HG03354 (cell line): Measurements from ENCODE around the gene RASAL2.
A peak's percentile ranks its signal among the peaks of the same experiment; 100 is the strongest.
"Not testable (repeated sequence)": the region's sequence is repeated elsewhere in the genome, so short reads cannot be mapped to it uniquely, and the experiment has no call there.

ENCODE experiments used
- ATAC-seq: cut with Tn5 transposase; IDR thresholded peaks from one replicate; pipeline ENCODE4 v1.9.1; 2021; ENCODE audit warnings: mild to moderate bottlenecking; ENCODE audit not compliant: unreplicated experiment, poor library complexity, severe bottlenecking

Gene RASAL2

DNA sequence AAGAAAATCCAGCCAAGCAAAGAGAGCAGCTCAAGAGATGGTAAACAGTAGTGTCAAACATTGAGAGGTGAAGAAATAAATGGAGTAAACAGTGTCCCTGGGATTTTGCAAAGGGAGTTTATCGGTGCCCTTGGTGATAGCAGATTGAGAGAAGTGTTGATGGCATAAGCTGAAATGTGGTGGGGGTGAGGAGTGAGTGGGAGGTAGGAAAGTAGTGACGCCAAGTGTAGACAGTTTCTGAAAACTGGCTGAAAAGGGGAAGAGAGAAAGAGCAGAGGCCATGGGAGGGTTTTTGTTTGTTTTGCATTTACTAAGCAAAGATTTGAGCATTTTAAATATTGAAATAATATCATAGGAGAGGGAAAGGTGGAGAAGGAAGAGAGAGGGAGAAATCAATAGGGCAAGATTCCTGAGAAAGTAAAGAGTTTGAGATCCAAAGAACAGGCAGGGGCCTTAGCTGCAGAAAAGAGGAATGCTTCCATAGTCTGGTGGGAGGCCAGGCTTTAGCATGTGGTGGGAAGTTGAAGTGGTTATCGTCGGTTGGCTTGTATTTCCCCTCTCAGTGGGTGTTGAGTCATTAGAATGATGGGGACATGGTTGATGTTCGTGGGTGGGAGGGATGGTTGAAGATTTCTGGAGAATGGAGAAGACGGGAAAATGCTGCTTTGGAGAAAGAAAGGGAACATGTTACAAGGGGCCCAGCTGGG is 26.8 kb upstream of the RASAL2 start:
- peak; percentile 99 for ATAC-seq

DNA sequence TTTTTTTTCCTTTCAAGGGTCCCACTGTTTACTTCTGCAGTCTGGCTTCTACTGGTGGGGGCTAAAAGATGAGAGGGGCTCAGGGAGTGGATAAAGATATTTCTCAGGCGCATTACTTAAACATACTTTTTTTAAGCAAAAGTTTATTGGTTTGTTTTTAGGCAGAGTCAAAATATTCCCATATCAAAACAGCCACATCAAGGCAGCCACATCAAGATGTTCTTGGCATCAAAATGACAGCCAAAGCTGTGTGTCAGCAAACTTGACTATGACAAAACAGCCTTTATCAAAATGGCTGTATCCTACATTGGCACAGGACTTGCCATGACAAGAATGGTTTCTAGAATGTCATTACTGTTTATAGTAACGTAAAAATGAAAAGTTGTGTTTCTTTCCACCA is 22.1 kb upstream of the RASAL2 start:
- ATAC-seq = no peak

DNA sequence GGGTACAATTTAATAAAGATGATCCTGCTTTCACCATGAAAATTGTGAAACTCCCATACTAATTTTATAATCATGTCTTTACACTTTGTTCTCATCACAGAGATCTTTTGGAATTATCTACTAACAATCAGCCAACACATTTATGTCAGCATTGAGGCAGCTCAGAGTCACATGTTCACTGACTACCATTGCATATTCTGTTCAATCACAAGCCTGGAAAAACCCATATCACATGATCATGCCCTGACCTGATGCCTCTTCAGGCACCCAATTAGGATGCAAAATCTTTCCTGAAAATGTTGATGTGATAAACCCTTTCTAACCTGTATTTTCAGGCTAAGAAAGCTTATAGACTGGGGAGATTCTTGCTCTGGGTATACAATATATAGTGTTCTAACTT is 21.6 kb upstream of the RASAL2 start:
- ATAC-seq = no peak

DNA sequence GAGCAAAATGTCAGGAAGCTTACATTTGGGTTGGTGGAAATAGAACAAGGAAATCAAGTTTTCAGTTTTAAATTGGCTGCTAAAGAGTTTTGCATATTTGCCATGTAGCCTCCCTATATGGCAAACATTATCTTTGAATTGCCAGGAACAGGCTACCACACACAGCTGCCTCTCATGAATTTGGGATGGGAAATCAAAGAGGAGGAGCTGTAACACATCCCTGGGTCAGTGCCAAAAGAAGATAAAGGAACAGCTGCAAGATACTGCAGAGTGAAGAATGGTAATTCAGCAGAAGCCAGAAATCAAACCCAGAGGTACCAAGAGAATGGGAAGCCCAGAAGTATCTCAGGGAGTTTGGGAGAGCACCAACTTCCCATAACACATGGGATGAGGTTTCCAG is 18.6 kb upstream of the RASAL2 start:
- ATAC-seq = no peak

GRCh38 chr1:178076607-178077006 is 17.3 kb upstream of the RASAL2 start:
- no peak for ATAC-seq

- no peak for ATAC-seq
These were observed 16.0 kb upstream of the RASAL2 start for GRCh38 chr1:178077917-178078316.

DNA sequence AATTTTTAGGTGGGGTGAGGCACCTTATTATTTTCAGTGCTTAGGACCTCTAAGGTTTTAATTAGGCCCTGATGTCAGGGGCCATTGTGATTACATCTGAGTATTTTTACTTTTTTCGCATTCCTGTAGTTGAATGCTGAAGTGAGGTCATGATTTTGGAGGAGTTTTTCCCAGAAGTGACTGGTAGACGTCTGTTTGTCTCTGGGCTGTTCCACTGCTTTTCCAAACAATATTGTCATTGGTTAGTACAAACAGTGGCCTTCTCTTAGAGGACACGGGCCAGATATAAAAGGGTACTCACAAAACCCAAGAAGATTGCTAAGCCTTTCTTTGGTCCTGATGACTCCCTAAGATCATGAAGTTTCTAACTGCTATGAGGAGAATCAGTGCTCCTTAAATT is 7.6 kb upstream of the RASAL2 start:
- no peak for ATAC-seq

DNA sequence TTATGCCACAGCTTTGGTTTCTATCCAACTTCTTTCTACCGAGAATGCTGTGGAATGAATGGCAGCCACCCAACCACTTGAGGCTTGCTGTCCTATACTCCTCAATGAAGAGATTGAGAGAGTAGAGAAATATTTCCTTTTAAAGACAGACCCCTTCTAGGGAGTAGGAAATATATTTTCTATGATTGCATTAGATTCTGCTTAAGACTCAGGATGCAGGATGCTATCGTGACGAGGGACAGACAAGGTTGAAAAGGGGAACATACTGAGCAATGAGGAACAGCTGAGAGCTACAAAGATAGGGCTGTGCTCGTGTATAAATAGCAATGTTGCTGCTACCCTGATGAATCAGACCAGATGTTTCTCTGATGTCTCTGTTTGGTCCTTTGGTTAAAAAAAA is 7.1 kb upstream of the RASAL2 start:
- ATAC-seq = no peak

GRCh38 chr1:178088651-178089050 is 5.3 kb upstream of the RASAL2 start:
- no peak for ATAC-seq

DNA sequence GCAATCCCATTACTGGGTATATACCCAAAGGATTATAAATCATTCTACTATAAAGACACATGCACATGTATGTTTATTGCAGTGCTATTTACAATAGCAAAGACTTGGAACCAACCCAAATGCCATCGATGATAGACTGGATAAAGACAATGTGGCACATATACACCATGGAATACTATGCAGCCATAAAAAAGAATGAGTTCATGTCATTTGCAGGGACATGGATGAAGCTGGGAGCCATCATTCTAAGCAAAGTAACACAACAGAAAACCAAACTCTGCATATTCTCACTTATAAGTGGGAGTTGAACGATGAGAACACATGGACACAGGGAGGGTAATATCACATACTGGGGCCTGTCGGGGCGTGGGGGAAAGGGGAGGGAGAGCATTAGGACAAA is 2.5 kb upstream of the RASAL2 start:
- ATAC-seq = not testable (repeated sequence)

DNA sequence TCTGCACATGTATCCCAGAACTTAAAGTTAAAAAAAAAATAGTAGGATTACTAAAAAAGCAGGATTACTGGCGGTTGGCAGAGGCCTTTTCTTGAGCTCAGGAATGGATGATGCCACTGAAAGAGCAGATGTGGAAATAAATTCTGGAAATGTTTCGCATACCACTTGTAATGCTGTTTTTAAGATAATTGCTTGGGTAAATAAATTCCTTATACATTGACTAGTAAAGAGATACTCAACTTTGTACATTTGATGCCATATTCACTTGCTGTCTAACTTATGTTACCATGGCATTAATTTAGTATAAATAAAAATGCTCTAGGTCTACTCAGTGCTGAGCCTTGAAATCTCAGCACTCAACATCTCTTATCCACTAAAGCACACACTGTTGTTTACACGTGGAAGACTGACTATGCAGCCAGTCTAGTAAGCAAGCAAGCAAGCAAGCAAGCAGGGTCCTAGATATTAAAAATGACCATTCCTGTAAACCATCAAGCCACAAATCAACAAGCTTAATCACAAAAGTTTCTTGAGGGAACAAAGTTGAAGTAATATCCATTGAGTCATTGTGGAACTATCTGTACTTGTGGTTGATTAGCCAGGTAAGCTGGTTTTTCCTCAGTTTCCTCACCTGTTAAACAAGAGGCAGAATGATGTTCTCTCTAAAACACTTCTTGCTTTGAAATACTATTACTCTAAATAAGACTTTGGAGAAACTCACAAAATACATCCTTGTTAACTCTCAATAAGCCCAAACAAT is 1.7 kb upstream of the RASAL2 start:
- no peak for ATAC-seq

DNA sequence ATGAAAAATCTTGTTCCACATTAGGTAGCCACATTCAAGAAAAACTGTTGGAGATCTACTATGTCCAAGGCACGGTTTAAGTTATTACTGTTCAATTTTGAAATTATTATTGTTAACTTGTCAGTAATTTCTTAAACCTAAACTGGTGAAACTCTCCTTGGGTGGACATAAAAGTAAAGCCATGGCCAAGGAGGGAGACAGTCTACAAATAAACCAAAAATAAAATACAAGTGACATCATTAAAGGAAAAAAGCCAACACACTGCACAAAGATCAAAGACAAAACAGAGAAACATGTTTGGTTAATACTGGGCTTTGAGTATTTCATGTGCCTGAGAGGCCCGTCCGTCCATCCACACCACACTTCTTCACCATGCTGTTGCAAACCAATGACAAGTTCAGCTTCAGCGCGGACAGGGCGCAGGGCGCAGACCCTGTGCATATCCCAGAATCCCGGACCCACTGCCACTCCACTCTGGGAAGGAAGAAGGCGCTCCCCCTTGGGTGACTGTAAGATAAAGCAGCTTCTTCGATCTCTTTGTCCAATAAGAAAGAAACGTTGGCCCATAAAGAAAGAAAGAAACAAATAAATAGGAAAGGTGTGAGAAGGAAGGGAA is 918 bp upstream of the RASAL2 start:
- no peak for ATAC-seq

DNA sequence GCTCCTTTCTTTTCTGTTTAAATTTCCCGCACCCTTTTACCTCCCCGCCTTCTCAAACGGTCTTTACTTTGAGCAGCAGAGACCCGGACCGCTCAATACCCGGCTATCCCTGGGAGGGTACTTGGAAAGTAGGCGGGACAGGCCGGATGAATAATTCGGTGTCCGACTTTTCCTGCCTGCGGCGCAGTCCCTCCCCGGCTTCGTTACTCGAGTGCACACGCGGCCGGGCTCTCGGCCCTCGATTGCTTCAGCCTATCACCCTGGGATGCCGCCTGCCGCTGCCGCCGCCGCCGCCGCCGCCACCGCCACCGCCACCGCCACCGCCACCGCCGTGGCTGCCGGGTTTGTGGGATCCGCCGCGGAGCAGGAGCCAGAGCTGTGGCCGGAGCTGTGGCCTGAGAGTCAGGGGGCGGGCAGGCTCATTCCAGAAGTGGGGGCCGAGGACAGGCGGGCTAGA is 382 bp upstream of the RASAL2 start:
- peak; percentile 86 for ATAC-seq

DNA sequence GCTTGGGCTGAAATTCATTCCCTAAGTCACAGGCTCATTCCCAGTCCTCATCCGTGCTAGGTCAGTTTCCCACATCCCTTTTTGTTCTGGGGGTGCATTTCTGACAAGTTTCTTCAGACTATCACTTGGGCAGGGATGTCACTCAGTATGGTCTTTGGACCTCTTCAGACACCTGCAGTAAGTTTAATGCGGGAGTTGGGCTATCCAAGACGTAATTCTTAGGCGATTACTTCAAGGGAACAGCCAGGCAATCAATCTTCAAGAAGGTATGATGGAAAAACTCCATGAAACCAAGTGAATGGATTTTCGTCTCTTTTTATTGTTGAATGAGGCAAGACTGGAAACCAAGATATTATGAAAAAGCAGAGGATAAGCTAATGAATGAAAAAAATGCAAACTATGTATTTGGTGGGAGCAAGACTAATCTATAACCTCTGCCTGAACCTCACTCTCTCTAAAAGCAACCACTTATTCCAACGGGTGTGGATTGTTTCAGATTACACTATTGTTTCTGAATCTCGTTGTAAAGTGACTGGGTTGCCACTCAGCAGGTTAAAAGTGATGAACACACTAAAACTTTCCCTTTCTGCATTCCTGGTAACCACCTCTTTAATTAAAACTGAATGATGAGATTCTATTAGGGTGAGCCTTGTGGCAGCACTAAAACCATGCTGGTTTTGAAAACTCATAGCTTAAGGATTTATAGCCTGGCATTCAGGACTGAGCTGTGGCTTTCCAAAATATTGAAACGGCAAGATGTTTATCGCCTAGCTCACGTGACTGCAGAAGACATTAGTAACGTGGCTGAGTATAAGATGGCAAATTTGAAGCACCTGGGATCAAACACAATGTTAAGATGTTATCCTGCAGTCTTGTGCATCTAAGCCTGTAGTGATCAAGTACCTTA is 1.1 kb downstream of the RASAL2 start:
- no peak for ATAC-seq

GRCh38 chr1:178096421-178096820 is 2.5 kb downstream of the RASAL2 start:
- no peak for ATAC-seq

DNA sequence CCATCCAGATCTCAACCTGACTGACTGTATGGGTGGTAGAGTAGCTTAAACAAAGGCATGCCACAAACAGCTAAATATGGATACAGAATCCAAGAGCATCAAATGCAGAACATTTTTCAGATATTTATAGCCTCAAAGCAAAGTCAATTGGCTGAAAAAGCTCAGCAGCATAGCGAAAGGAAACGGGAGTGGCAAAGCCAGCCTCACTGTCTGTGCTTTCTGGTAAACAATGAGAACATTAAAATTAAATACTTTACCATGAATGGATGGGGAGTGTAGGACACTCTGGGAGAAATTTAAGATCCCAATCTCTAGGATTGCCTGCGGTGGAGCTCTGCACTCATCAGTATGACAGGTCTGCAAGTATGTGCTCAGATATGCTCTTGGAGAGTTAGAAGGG is 4.4 kb downstream of the RASAL2 start:
- no peak for ATAC-seq

DNA sequence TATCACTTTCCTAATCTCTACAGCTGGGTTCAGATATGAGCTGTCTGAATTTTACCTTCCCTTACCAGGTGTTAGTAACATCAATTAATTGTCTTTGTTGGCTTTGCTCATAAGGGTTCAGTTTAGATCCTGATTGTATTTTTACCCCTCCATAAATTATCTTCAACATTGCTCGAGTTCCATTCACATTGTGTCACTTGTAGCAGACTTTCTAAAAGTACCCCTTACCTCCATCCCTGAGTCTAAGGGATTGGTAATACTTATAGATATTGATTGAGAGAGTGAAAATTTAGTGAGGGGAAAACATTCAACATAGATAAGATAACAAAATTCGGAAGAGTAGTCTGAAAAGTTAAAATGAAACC is 7.3 kb downstream of the RASAL2 start:
- ATAC-seq = no peak

DNA sequence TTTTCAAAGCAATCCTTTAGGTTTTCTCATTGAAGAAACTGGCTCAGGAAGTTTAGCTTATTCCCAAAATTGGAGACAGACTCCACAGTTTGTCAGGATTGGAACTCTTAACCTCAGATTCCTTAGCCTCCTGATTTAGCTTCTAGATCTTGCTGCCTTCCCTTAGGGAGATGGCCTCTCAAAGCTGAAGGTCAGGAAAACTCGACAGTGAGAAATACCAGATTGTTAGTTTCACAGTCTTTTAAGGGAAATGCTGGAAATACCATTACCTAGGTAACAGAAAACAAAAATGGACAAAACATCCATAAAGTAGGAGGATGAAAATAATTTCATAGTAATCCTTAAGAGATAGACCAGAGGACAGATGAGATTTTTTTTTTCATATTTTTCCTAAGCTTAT is 7.8 kb downstream of the RASAL2 start:
- no peak for ATAC-seq

- no peak for ATAC-seq
These were observed 8.3 kb downstream of the RASAL2 start for GRCh38 chr1:178102218-178102617.

GRCh38 chr1:178107823-178108222 is 13.9 kb downstream of the RASAL2 start:
- ATAC-seq = no peak
